ENCODE results near the gene ATF7IP2.
A peak's percentile ranks its signal among the peaks of the same experiment; 100 is the strongest.

The ATF7IP2 gene

DNA sequence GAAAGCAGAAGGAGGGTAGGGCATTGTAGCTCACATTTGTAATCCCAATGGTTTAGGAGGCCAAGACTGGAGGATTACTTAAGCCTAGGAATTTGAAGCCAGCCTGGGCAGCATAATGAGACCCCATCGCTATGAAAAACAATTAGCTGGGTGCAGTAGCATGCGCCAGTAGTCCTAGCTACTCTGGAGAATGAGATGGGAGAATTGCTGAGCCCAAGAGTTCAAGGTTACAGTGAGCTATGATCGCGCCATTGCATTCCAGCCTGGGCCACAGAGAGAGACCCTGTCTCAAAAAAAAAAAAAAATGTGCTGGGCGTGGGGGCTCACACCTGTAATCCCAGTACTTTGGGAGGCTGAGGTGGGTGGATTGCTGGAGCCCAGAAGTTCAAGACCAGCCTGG is 5.0 kb downstream of the ATF7IP2 start:
- H3K4me3 ChIP-seq (ENCODE audit: low read length, poor library complexity, severe bottlenecking): peak overlapping the region; percentile 24
- peaks cover 29% of the 10 kb centered on the region for H3K79me2 ChIP-seq (ENCODE audit: insufficient read depth, low read length)
- H2AFZ ChIP-seq (ENCODE audit: low read length): no peak overlapping the region
- no peaks in the 10 kb centered on the region for H3K27me3 ChIP-seq (ENCODE audit: insufficient read depth, low read length, poor library complexity, severe bottlenecking)
- H3K9ac ChIP-seq (ENCODE audit: low read depth, low read length, poor library complexity, severe bottlenecking): no peak overlapping the region
- no peaks in the 10 kb centered on the region for H3F3A ChIP-seq (ENCODE audit: low read depth)
- peak overlapping the region; percentile 87 for H3K4me2 ChIP-seq (ENCODE audit: low read depth, low read length, poor library complexity, severe bottlenecking)
- peaks cover 23% of the 10 kb centered on the region for H3K4me1 ChIP-seq (ENCODE audit: insufficient read depth, low read length, poor library complexity, severe bottlenecking)
- H3K9me3 ChIP-seq (ENCODE audit: insufficient read depth, low read depth, low read length): no peaks in the 10 kb centered on the region
- H3K9me2 ChIP-seq (replicated peaks; ENCODE audit: low read depth, low read length): no peaks in the 10 kb centered on the region
- H4K20me1 ChIP-seq (ENCODE audit: insufficient read depth, low read length, poor library complexity, severe bottlenecking): peaks cover 23% of the 10 kb centered on the region
- no peaks in the 10 kb centered on the region for H3K36me3 ChIP-seq (ENCODE audit: insufficient read depth, low read length)
- TF ChIP-seq EZH2phosphoT487 (IDR thresholded peaks at IDR 0.05; ENCODE audit: borderline replicate concordance): no peak
- TF ChIP-seq, protein P1, sequence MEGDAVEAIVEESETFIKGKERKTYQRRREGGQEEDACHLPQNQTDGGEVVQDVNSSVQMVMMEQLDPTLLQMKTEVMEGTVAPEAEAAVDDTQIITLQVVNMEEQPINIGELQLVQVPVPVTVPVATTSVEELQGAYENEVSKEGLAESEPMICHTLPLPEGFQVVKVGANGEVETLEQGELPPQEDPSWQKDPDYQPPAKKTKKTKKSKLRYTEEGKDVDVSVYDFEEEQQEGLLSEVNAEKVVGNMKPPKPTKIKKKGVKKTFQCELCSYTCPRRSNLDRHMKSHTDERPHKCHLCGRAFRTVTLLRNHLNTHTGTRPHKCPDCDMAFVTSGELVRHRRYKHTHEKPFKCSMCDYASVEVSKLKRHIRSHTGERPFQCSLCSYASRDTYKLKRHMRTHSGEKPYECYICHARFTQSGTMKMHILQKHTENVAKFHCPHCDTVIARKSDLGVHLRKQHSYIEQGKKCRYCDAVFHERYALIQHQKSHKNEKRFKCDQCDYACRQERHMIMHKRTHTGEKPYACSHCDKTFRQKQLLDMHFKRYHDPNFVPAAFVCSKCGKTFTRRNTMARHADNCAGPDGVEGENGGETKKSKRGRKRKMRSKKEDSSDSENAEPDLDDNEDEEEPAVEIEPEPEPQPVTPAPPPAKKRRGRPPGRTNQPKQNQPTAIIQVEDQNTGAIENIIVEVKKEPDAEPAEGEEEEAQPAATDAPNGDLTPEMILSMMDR (conservative IDR thresholded peaks at IDR 0.05; ENCODE audit: low read length): no peak

DNA sequence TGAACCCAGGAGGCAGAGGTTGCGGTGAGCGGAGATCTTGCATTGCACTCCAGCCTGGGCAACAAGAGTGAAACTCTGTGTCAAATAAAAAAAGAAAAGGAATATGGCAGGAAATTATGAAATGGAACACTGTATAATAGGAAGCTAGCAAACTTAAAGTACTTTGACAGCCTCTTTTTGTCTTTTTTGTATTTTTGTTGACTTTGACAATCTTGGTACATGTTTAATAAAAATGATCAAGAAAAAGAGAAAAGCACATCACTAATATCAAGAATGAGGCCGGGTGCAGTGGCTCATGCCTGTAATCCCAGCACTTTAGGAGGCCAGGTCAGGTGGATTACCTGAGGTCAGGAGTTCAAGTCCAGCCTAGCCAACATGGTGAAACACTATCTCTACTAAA is 5.5 kb downstream of the ATF7IP2 start:
- H3K9ac ChIP-seq (ENCODE audit: low read depth, low read length, poor library complexity, severe bottlenecking): no peak overlapping the region
- peaks cover 23% of the 10 kb centered on the region for H3K4me1 ChIP-seq (ENCODE audit: insufficient read depth, low read length, poor library complexity, severe bottlenecking)
- no peaks in the 10 kb centered on the region for H3K36me3 ChIP-seq (ENCODE audit: insufficient read depth, low read length)
- no peaks in the 10 kb centered on the region for H3F3A ChIP-seq (ENCODE audit: low read depth)
- no peak overlapping the region for H2AFZ ChIP-seq (ENCODE audit: low read length)
- H3K79me2 ChIP-seq (ENCODE audit: insufficient read depth, low read length): peaks cover 29% of the 10 kb centered on the region
- H3K9me3 ChIP-seq (ENCODE audit: insufficient read depth, low read depth, low read length): no peaks in the 10 kb centered on the region
- H3K4me3 ChIP-seq (ENCODE audit: low read length, poor library complexity, severe bottlenecking): no peak overlapping the region
- no peaks in the 10 kb centered on the region for H3K9me2 ChIP-seq (replicated peaks; ENCODE audit: low read depth, low read length)
- H3K4me2 ChIP-seq (ENCODE audit: low read depth, low read length, poor library complexity, severe bottlenecking): no peak overlapping the region
- no peaks in the 10 kb centered on the region for H3K27me3 ChIP-seq (ENCODE audit: insufficient read depth, low read length, poor library complexity, severe bottlenecking)
- no peak for TF ChIP-seq EZH2phosphoT487 (IDR thresholded peaks at IDR 0.05; ENCODE audit: borderline replicate concordance)
- TF ChIP-seq, protein P1 (conservative IDR thresholded peaks at IDR 0.05; ENCODE audit: low read length): no peak
- peaks cover 23% of the 10 kb centered on the region for H4K20me1 ChIP-seq (ENCODE audit: insufficient read depth, low read length, poor library complexity, severe bottlenecking)

DNA sequence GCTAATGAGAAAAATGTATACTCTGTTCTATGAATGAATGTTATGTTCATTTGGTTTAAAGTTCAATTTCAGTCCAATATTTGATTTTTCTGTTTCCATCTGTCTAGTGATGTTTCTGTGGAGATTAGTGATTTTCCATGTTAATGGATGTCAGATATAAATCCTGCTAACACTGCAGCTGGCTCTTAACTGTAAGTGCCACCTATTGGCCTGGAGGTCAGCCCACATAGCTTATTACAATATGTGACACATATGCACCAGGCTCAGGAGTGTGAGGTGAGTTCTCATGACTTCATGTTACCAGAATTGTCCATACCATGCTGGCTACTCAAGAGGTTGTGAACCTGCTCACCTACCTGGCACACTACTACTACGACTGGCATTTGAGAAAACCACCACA is 17.1 kb downstream of the ATF7IP2 start:
- Histone ChIP-seq H3K9me3 (ENCODE audit: insufficient read depth, low read depth, low read length) (no peaks in the 10 kb centered on the region), H3K27me3 (ENCODE audit: insufficient read depth, low read length, poor library complexity, severe bottlenecking) (no peaks in the 10 kb centered on the region), H3K4me2 (ENCODE audit: low read depth, low read length, poor library complexity, severe bottlenecking) (no peak overlapping the region), H3K4me3 (ENCODE audit: low read length, poor library complexity, severe bottlenecking) (no peak overlapping the region), H3K79me2 (ENCODE audit: insufficient read depth, low read length) (no peaks in the 10 kb centered on the region), H4K20me1 (ENCODE audit: insufficient read depth, low read length, poor library complexity, severe bottlenecking) (no peaks in the 10 kb centered on the region), H2AFZ (ENCODE audit: low read length) (no peak overlapping the region), H3K9ac (ENCODE audit: low read depth, low read length, poor library complexity, severe bottlenecking) (no peak overlapping the region), H3F3A (ENCODE audit: low read depth) (no peaks in the 10 kb centered on the region), H3K4me1 (ENCODE audit: insufficient read depth, low read length, poor library complexity, severe bottlenecking) (no peaks in the 10 kb centered on the region), H3K36me3 (ENCODE audit: insufficient read depth, low read length) (no peaks in the 10 kb centered on the region), H3K9me2 (replicated peaks; ENCODE audit: low read depth, low read length) (no peaks in the 10 kb centered on the region)
- TF ChIP-seq EZH2phosphoT487 (IDR thresholded peaks at IDR 0.05; ENCODE audit: borderline replicate concordance): no peak
- TF ChIP-seq, protein P1 (conservative IDR thresholded peaks at IDR 0.05; ENCODE audit: low read length): no peak

Data from Loucy (cell line).